ENCODE results near the gene COL4A1. TPM values are rescaled to one million over a fixed set of nuclear protein-coding genes. Genes with fewer than 3 reads are reported as not detected.
A peak's percentile ranks its signal among the peaks of the same experiment; 100 is the strongest.

The COL4A1 gene
- polyA plus RNA-seq, 1 donor, result 146 TPM

- H3K27me3 ChIP-seq (ENCODE audit: control insufficient read depth, insufficient read depth, low read length), result no peaks in the 10 kb centered on the region
- H3K9me3 ChIP-seq (ENCODE audit: control insufficient read depth, low read depth, low read length), result no peaks in the 10 kb centered on the region
- H3K4me3 ChIP-seq (ENCODE audit: low read length), result no peak overlapping the region
- no peak for DNase-seq
- WGBS (ENCODE audit: insufficient coverage, low lambda C conversion rate), result no CpG with 5 or more reads among the region's 38 CpGs
- H3K27ac ChIP-seq (ENCODE audit: low read length), result no peak overlapping the region
- H3K4me1 ChIP-seq (ENCODE audit: control insufficient read depth, insufficient read depth, low read length), result peaks cover 24% of the 10 kb centered on the region
- H3K36me3 ChIP-seq (ENCODE audit: control insufficient read depth, insufficient read depth, low read length), result no peaks in the 10 kb centered on the region
Observed at GRCh38 chr13:110265682-110266430, 41.1 kb downstream of the COL4A1 start.

GRCh38 chr13:110265341-110265681 lies 41.6 kb downstream of the COL4A1 start:
- no peak for DNase-seq
- WGBS (ENCODE audit: insufficient coverage, low lambda C conversion rate), result no CpG with 5 or more reads among the region's 6 CpGs
- H3K27me3 ChIP-seq (ENCODE audit: control insufficient read depth, insufficient read depth, low read length), result no peaks in the 10 kb centered on the region
- H3K9me3 ChIP-seq (ENCODE audit: control insufficient read depth, low read depth, low read length), result no peaks in the 10 kb centered on the region
- no peak overlapping the region for H3K4me3 ChIP-seq (ENCODE audit: low read length)
- H3K4me1 ChIP-seq (ENCODE audit: control insufficient read depth, insufficient read depth, low read length), result peaks cover 24% of the 10 kb centered on the region
- no peak overlapping the region for H3K27ac ChIP-seq (ENCODE audit: low read length)
- H3K36me3 ChIP-seq (ENCODE audit: control insufficient read depth, insufficient read depth, low read length), result no peaks in the 10 kb centered on the region

- H3K36me3 ChIP-seq (ENCODE audit: control insufficient read depth, insufficient read depth, low read length), result no peaks in the 10 kb centered on the region
- peaks cover 24% of the 10 kb centered on the region for H3K4me1 ChIP-seq (ENCODE audit: control insufficient read depth, insufficient read depth, low read length)
- DNase-seq, result no peak
- no peaks in the 10 kb centered on the region for H3K27me3 ChIP-seq (ENCODE audit: control insufficient read depth, insufficient read depth, low read length)
- no peak overlapping the region for H3K27ac ChIP-seq (ENCODE audit: low read length)
- 100% methylated on average over 4 of the region's 12 CpGs for WGBS (ENCODE audit: insufficient coverage, low lambda C conversion rate)
- H3K4me3 ChIP-seq (ENCODE audit: low read length), result no peak overlapping the region
- H3K9me3 ChIP-seq (ENCODE audit: control insufficient read depth, low read depth, low read length), result no peaks in the 10 kb centered on the region
Observed at GRCh38 chr13:110264685-110265275, 42.2 kb downstream of the COL4A1 start.

- WGBS (ENCODE audit: insufficient coverage, low lambda C conversion rate), result no CpG with 5 or more reads among the region's 5 CpGs
- peaks cover 24% of the 10 kb centered on the region for H3K4me1 ChIP-seq (ENCODE audit: control insufficient read depth, insufficient read depth, low read length)
- no peaks in the 10 kb centered on the region for H3K36me3 ChIP-seq (ENCODE audit: control insufficient read depth, insufficient read depth, low read length)
- peak overlapping the region; percentile 37 for H3K27ac ChIP-seq (ENCODE audit: low read length)
- DNase-seq, result peak; percentile 75 to 88
- no peak overlapping the region for H3K4me3 ChIP-seq (ENCODE audit: low read length)
- H3K27me3 ChIP-seq (ENCODE audit: control insufficient read depth, insufficient read depth, low read length), result no peaks in the 10 kb centered on the region
- H3K9me3 ChIP-seq (ENCODE audit: control insufficient read depth, low read depth, low read length), result no peaks in the 10 kb centered on the region
Observed at GRCh38 chr13:110263888-110264287, 43.1 kb downstream of the COL4A1 start.

- H3K9me3 ChIP-seq (ENCODE audit: control insufficient read depth, low read depth, low read length), result no peaks in the 10 kb centered on the region
- WGBS (ENCODE audit: insufficient coverage, low lambda C conversion rate), result 92% methylated on average over 3 of the region's 5 CpGs
- H3K4me3 ChIP-seq (ENCODE audit: low read length), result no peak overlapping the region
- H3K27me3 ChIP-seq (ENCODE audit: control insufficient read depth, insufficient read depth, low read length), result no peaks in the 10 kb centered on the region
- no peak overlapping the region for H3K27ac ChIP-seq (ENCODE audit: low read length)
- DNase-seq, result no peak
- H3K4me1 ChIP-seq (ENCODE audit: control insufficient read depth, insufficient read depth, low read length), result peaks cover 24% of the 10 kb centered on the region
- no peaks in the 10 kb centered on the region for H3K36me3 ChIP-seq (ENCODE audit: control insufficient read depth, insufficient read depth, low read length)
Observed at GRCh38 chr13:110263404-110263803, 43.6 kb downstream of the COL4A1 start.

GRCh38 chr13:110262508-110263291 lies 44.3 kb downstream of the COL4A1 start:
- H3K9me3 ChIP-seq (ENCODE audit: control insufficient read depth, low read depth, low read length), result no peaks in the 10 kb centered on the region
- H3K27ac ChIP-seq (ENCODE audit: low read length), result peak overlapping the region; percentile 43
- no CpG with 5 or more reads among the region's 11 CpGs for WGBS (ENCODE audit: insufficient coverage, low lambda C conversion rate)
- H3K27me3 ChIP-seq (ENCODE audit: control insufficient read depth, insufficient read depth, low read length), result no peaks in the 10 kb centered on the region
- DNase-seq, result peak; percentile 65 to 84
- H3K36me3 ChIP-seq (ENCODE audit: control insufficient read depth, insufficient read depth, low read length), result no peaks in the 10 kb centered on the region
- H3K4me3 ChIP-seq (ENCODE audit: low read length), result no peak overlapping the region
- peaks cover 24% of the 10 kb centered on the region for H3K4me1 ChIP-seq (ENCODE audit: control insufficient read depth, insufficient read depth, low read length)

- Histone ChIP-seq H3K4me1 (ENCODE audit: control insufficient read depth, insufficient read depth, low read length) (peaks cover 24% of the 10 kb centered on the region), H3K9me3 (ENCODE audit: control insufficient read depth, low read depth, low read length) (no peaks in the 10 kb centered on the region), H3K27me3 (ENCODE audit: control insufficient read depth, insufficient read depth, low read length) (no peaks in the 10 kb centered on the region), H3K4me3 (ENCODE audit: low read length) (no peak overlapping the region), H3K36me3 (ENCODE audit: control insufficient read depth, insufficient read depth, low read length) (no peaks in the 10 kb centered on the region), H3K27ac (ENCODE audit: low read length) (peak overlapping the region; percentile 24)
- no peak for DNase-seq
- no CpG with 5 or more reads among the region's 11 CpGs for WGBS (ENCODE audit: insufficient coverage, low lambda C conversion rate)
Observed at GRCh38 chr13:110262082-110262436, 44.9 kb downstream of the COL4A1 start.

GRCh38 chr13:110261166-110262081 lies 45.5 kb downstream of the COL4A1 start:
- no peak overlapping the region for H3K4me3 ChIP-seq (ENCODE audit: low read length)
- no peaks in the 10 kb centered on the region for H3K27me3 ChIP-seq (ENCODE audit: control insufficient read depth, insufficient read depth, low read length)
- no peaks in the 10 kb centered on the region for H3K9me3 ChIP-seq (ENCODE audit: control insufficient read depth, low read depth, low read length)
- H3K4me1 ChIP-seq (ENCODE audit: control insufficient read depth, insufficient read depth, low read length), result peaks cover 26% of the 10 kb centered on the region
- no peak for DNase-seq
- H3K27ac ChIP-seq (ENCODE audit: low read length), result peak overlapping the region; percentile 24
- WGBS (ENCODE audit: insufficient coverage, low lambda C conversion rate), result 80% methylated on average over 2 of the region's 19 CpGs
- H3K36me3 ChIP-seq (ENCODE audit: control insufficient read depth, insufficient read depth, low read length), result no peaks in the 10 kb centered on the region

GRCh38 chr13:110259651-110260050 lies 47.3 kb downstream of the COL4A1 start:
- Histone ChIP-seq H3K9me3 (ENCODE audit: control insufficient read depth, low read depth, low read length) (no peaks in the 10 kb centered on the region), H3K27me3 (ENCODE audit: control insufficient read depth, insufficient read depth, low read length) (no peaks in the 10 kb centered on the region), H3K36me3 (ENCODE audit: control insufficient read depth, insufficient read depth, low read length) (no peaks in the 10 kb centered on the region), H3K4me3 (ENCODE audit: low read length) (no peak overlapping the region), H3K4me1 (ENCODE audit: control insufficient read depth, insufficient read depth, low read length) (peaks cover 26% of the 10 kb centered on the region), H3K27ac (ENCODE audit: low read length) (no peak overlapping the region)
- 100% methylated on average over 2 of the region's 6 CpGs for WGBS (ENCODE audit: insufficient coverage, low lambda C conversion rate)
- DNase-seq, result no peak

Measured in large intestine (tissue), 3 donors.